GOT3 (cell line): Measurements from ENCODE around the gene ARHGAP20.

Experiments used
- DNase-seq: peaks from one replicate; lab custom pipeline; 2025; ENCODE audit warnings: mixed read lengths; lab: John Stamatoyannopoulos, UW

The ARHGAP20 gene

DNA sequence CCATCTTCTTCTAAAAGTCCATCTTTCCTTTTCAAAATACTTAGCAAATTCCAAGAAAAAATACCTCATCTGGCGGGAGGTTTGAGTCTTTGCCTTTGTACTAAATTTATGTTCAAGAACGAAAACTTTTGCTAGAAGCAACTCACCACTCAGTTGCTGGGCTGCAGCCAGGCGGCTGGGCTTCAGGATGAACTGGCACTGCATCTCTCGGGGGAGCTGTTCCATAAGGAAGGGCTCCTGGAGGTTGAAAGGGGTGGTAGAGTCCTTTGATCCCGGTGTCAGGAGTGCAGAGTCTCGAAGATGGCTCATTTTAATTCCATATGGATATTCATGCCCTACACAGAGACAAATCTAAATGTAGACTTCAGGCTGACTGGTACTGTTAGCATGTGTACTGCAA lies 105.8 kb downstream of the ARHGAP20 start:
- DNase-seq = no peak

DNA sequence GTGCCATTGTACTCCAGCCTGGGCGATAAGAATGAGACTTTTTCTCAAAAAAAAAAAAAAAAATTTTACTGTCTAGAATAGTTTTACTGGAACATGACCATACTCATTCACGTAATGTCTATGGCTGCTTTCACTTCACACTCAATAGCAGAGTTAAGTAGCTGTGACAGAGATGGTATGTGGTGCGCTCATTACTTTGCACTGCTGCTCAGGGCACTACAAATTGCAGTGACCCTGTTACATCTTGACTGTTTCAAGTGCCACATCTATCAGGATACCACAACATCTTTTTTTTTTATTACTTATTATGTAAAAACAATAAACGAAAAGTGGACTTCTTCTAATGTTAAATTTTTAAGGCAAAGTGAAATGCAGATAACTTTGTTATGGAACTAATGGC lies 110.3 kb downstream of the ARHGAP20 start:
- DNase-seq = no peak

DNA sequence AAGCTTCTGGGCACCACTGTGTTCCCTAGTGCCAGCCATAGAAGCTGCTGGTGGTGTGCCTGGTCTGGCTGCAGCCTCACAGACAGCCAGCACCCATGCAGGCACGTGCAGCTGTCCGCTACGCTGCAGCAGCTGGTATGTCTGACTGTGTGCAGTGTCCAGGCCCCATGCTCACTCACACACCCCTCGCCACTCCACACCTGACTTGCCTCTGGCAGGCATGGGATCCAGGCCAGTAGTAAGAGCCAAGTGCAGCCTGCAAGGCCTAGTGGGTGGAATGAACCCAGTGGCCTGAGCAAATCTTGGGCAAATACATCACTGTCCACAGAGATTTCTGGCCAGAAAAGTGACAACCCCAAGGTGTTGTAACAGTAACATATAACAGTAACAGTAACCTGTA lies 111.9 kb downstream of the ARHGAP20 start:
- no peak for DNase-seq

DNA sequence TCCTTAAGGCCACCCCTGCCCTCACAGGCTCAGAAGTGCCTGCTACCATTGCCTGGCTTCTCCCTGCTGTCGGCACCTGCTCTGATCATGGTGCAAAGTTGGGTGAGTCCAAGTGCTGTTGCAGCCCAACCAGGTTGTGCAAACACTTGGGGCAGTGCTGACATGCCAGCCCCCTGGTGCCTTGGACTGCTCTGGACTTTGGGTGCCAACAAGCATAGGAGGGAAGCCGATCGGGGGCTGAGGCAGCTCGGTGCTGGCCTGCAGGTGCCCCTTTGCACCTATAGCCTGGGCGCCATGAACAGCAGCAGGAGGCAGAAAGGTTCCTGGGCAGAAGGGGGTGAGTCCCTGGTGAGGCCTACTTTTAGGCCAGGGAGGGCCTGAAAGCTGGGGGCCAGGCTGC lies 113.0 kb downstream of the ARHGAP20 start:
- DNase-seq = no peak

- DNase-seq = no peak
Measured at GRCh38 chr11:110598725-110599124, 113.5 kb downstream of the ARHGAP20 start.

DNA sequence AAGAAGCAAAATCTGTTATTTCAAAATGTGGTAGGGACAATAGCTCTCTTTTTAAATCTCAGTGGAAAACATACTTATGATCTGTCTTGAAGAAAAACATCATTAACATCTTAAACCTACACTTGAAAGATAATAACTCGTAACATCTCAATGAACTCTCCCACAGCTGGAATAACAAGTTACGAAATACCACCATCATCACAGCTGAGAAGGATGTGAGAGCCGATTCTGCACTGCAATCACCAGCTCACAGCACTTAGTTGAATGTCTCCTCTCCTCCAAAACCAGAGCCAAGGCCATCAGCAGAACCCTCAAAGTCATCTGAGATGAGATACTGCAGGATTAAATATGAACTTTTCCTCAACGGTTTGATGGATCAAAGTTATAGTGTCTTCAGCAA lies 124.3 kb downstream of the ARHGAP20 start:
- DNase-seq = no peak

GRCh38 chr11:110587129-110587528 lies 125.1 kb downstream of the ARHGAP20 start:
- no peak for DNase-seq

GRCh38 chr11:110584150-110584549 lies 128.1 kb downstream of the ARHGAP20 start:
- no peak for DNase-seq

- no peak for DNase-seq
Measured at GRCh38 chr11:110582728-110583432, 129.4 kb downstream of the ARHGAP20 start.

GRCh38 chr11:110580571-110580970 lies 131.7 kb downstream of the ARHGAP20 start:
- no peak for DNase-seq

- DNase-seq = no peak
Measured at GRCh38 chr11:110573411-110573810, 138.8 kb downstream of the ARHGAP20 start.

GRCh38 chr11:110571081-110571720 lies 141.0 kb downstream of the ARHGAP20 start:
- DNase-seq = no peak

DNA sequence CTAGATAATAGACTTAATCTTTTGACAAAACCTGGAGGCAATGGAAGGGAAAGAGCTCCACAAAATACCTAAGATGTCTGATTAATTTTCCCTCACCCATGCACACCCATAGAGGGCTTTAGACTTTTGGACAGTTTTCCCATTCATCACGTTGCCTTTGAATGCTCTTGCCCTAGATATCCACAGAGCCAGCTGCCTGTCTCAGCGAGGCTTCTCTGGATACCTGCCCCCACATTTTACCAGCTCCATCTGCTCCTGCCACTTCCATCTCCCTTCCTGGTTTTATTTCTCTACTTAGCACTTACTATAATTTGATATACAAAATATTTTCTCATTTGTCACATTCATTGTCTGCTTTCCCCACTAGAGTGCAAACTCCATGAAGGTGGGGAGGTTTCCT lies 145.7 kb downstream of the ARHGAP20 start:
- DNase-seq = no peak

GRCh38 chr11:110565357-110566336 lies 146.6 kb downstream of the ARHGAP20 start:
- no peak for DNase-seq

DNA sequence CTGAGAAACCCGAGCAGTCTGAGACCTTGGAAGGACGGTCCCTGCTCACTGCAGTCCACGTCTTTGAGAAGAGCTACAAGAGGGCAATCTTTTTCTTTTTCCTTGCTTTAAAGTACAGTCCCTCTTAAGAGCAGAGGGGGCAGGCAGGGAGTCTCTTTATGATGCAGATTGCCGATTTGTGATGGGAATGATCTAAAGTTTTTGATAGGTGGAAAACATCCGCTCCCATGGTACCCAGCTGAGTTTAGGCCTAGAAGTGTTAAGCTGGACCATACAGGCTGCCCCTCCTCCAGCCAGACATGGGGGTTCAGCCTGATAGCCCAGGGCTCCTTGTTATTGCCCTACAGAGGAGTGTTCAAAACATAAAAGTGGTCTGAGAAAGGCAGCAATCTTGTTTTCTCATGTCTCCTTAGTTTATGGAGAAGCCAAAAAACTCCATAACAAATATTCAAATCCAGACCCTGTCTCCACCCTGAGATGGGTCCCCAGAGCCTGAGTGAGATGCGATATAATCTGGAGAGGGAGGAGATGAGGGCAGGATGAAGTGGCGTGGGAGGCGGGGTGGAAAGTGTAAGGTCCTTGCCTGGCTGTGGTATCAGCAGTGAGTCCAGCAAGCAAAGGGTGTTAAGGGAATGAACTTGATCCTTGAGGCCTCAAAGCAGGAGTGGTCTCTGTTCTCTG lies 147.4 kb downstream of the ARHGAP20 start:
- no peak for DNase-seq

DNA sequence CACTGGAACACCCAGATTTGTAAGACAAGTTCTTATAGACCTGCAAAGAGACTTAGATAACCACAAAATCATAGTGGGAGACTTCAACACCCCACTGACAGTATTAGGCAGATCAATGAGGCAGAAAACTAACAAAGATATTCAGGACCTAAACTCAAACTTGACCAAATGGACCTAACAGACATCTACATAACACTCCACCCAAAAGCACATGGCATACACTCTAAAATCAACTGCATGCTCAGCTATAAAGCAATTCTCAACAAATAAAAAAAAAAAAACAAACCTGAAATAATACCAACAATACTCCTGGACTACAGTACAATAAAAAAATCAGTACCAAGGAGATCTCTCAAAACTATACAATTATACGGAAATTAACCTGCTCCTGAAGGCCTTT lies 167.5 kb downstream of the ARHGAP20 start:
- no peak for DNase-seq

DNA sequence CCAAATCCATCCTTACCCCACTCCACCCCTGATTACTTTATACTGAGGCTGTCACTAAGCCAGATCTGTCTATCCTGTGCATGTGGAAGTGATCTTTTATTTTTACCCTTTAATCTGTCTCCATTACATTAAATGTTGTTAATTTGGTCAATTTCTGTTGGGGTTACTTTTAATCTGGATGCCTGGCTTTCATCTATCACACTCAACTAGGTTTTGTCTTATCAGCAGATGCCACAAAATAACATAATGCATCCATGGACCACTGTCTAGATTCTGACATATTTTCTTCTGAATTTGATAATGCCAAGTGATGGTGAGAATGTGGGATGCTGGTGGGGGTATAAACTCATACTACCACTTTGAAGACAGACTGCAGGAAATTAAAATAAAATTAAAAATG lies 174.1 kb downstream of the ARHGAP20 start:
- DNase-seq = no peak

- no peak for DNase-seq
Measured at GRCh38 chr11:110530900-110531741, 181.1 kb downstream of the ARHGAP20 start.

GRCh38 chr11:110529043-110529442 lies 183.2 kb downstream of the ARHGAP20 start:
- no peak for DNase-seq

GRCh38 chr11:110527146-110527545 lies 185.1 kb downstream of the ARHGAP20 start:
- DNase-seq = no peak
